Hepatocyte (in vitro differentiated cells): ENCODE results near the gene SLC9C2.

ENCODE experiments used
- CTCF ChIP-seq: fragments of 200-600 bp; sonication (generic); IDR thresholded peaks from 2 replicates; pipeline ENCODE4 v1.5.1; 2016; ENCODE audit warnings: antibody characterized with exemption, mild to moderate bottlenecking; ENCODE audit not compliant: poor library complexity
- EZH2 ChIP-seq: fragments of 200-600 bp; sonication (generic); IDR thresholded peaks from 2 replicates; pipeline ENCODE4 v1.6.1; 2016; ENCODE audit warnings: antibody characterized with exemption, mild to moderate bottlenecking, borderline replicate concordance
- EZH2phosphoT487 ChIP-seq: fragments of 200-600 bp; sonication (generic); IDR thresholded peaks from one replicate; pipeline ENCODE4 v1.6.1; 2018; ENCODE audit warnings: antibody characterized with exemption, mild to moderate bottlenecking, low read depth, moderate library complexity; ENCODE audit not compliant: unreplicated experiment, severe bottlenecking

DNA sequence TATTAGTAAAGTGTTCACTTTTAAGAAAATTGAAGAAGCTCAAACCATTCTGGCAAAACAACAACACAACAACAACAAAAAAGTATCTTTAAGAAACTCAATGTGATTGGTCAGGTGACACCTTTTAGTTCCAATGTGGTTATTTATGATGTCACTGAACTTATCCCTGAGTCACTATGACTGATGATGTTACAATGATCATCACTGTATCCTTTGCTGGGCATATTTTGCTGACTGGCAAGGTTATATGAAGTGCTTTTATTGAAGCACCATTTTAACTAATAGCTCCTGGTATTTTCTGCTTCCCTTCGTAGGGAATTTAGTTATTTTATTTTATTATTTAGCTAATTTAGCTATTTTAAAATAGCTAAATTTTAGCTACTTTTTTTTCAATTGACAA is 32.2 kb upstream of the SLC9C2 start, which contains the start of gene TEX50:
- TF ChIP-seq EZH2 = no peak
- TF ChIP-seq CTCF = no peak
- no peak for TF ChIP-seq EZH2phosphoT487
